ENCODE results near the gene DLK1.

- TF ChIP-seq CTCF (optimal IDR thresholded peaks at IDR 0.05 in 1 of 3, IDR thresholded peaks at IDR 0.05 in 1 of 3, conservative IDR thresholded peaks at IDR 0.05 in 1 of 3; ENCODE audit: extremely low read depth in 1 of 3, insufficient read depth in 2 of 3, low read length in 3 of 3) (no peak), EZH2 (IDR thresholded peaks at IDR 0.05; ENCODE audit: low read length) (no peak)
These were observed 19.6 kb downstream of the DLK1 start for GRCh38 chr14:100746326-100746725.
